PC-3 (cell line): ENCODE results near the gene ABHD1. TPM values are rescaled to one million over a fixed set of nuclear protein-coding genes. Genes with fewer than 3 reads are reported as not detected.

Source experiments
- ATAC-seq: fragments of 200-7000 bp; cut with Tn5 transposase; 2 replicates; pipeline ENCODE4 v1.9.1; 2020; ENCODE audit warnings: mild to moderate bottlenecking, moderate library complexity
- BruUV-seq: library from RNA; stranded (reverse); fragments of 400-500 nt; replicated peaks from 2 replicates; lab custom pipeline; 2021; lab: Mats Ljungman, UMichigan
- CTCF ChIA-PET: fragments of 300-600 bp; sonication (Branson Sonifier 250); formaldehyde crosslinking; loops from one replicate; lab custom pipeline; 2022; ENCODE audit warnings: antibody characterized with exemption; lab: Charles Lee
- POLR2A ChIA-PET: fragments of 300-600 bp; sonication (Branson Sonifier 250); formaldehyde crosslinking; loops from one replicate; lab custom pipeline; 2022; ENCODE audit warnings: antibody characterized with exemption; ENCODE audit not compliant: unreplicated experiment; lab: Charles Lee
- DNase-seq: peaks from one replicate; pipeline ENCODE4 v3.0.0-alpha.2; 2015
- H2AFZ ChIP-seq: fragments of 300-600 bp; sonication (generic); 2 replicates; pipeline ENCODE4 v1.6.0; 2016; ENCODE audit warnings: antibody characterized with exemption, low read length
- H3F3A ChIP-seq: fragments of 300-600 bp; sonication (generic); one replicate; pipeline ENCODE4 v1.6.0; 2017; ENCODE audit warnings: antibody characterized with exemption, low read length, control low read depth, mild to moderate bottlenecking; ENCODE audit not compliant: unreplicated experiment
- H3K27ac ChIP-seq: fragments of 300-600 bp; sonication (generic); 2 replicates; pipeline ENCODE4 v1.5.1; 2016; ENCODE audit warnings: mild to moderate bottlenecking, low read length
- H3K27me3 ChIP-seq: fragments of 300-600 bp; sonication (generic); 2 replicates; pipeline ENCODE4 v1.6.1; 2016; ENCODE audit warnings: low read length, mixed read lengths
- H3K36me3 ChIP-seq: fragments of 300-600 bp; sonication (generic); 2 replicates; pipeline ENCODE4 v1.6.1; 2016; ENCODE audit warnings: low read depth, mixed run types, low read length, mixed read lengths
- H3K4me1 ChIP-seq: fragments of 300-600 bp; sonication (generic); 2 replicates; pipeline ENCODE4 v1.5.1; 2016; ENCODE audit warnings: low read length; ENCODE audit not compliant: insufficient read depth
- H3K4me2 ChIP-seq: fragments of 300-600 bp; sonication (generic); 2 replicates; pipeline ENCODE4 v1.6.0; 2016; ENCODE audit warnings: low read length
- H3K4me3 ChIP-seq: fragments of 300-600 bp; sonication (generic); 2 replicates; pipeline ENCODE4 v1.5.1; 2016; ENCODE audit warnings: mild to moderate bottlenecking, low read length, mixed read lengths
- H3K79me2 ChIP-seq: fragments of 300-600 bp; sonication (generic); 2 replicates; pipeline ENCODE4 v1.6.1; 2017; ENCODE audit warnings: low read length, mixed read lengths
- H3K9ac ChIP-seq: fragments of 300-600 bp; sonication (generic); 2 replicates; pipeline ENCODE4 v1.6.0; 2016; ENCODE audit warnings: mild to moderate bottlenecking, low read length
- H3K9me2 ChIP-seq: fragments of 300-600 bp; sonication (generic); replicated peaks from 2 replicates; pipeline ENCODE4 v1.6.1; 2016; ENCODE audit warnings: mixed run types, low read length, mixed read lengths
- H3K9me3 ChIP-seq: fragments of 300-600 bp; sonication (generic); 2 replicates; pipeline ENCODE4 v1.6.1; 2016; ENCODE audit warnings: low read length, mixed read lengths
- H4K20me1 ChIP-seq: fragments of 300-600 bp; sonication (generic); 2 replicates; pipeline ENCODE4 v1.6.1; 2016; ENCODE audit warnings: low read length, mixed read lengths
- EZH2 ChIP-seq: fragments of 300-600 bp; sonication (generic); IDR thresholded peaks from one replicate; pipeline ENCODE4 v1.6.1; 2017; ENCODE audit warnings: antibody characterized with exemption, mild to moderate bottlenecking, low read length; ENCODE audit not compliant: unreplicated experiment
- EZH2phosphoT487 ChIP-seq: fragments of 300-600 bp; sonication (generic); IDR thresholded peaks from 2 replicates; pipeline ENCODE4 v1.6.1; 2018; ENCODE audit warnings: mild to moderate bottlenecking, antibody characterized with exemption, low read length, borderline replicate concordance
- intact Hi-C: fragments of 100-400 bp; cut with micrococcal nuclease; formaldehyde crosslinking; loops from 2 replicates; pipeline ENCODE4 v1.9.0; 2023
- total RNA-seq: library from RNA; depleted of rRNA; stranded (reverse); fragments of >200 nt; gene quantifications from 2 replicates; pipeline ENCODE4 v1.2.3, GENCODE V29; 2014
- TF ChIP-seq, protein P1 (sequence below): fragments of 300-600 bp; sonication (generic); conservative IDR thresholded peaks from 2 replicates; pipeline ENCODE4 v1.5.1; 2017; ENCODE audit warnings: antibody characterized with exemption, low read depth, mild to moderate bottlenecking, low read length

The ABHD1 gene
- total RNA-seq, 1 experiment from 2014 or later: 0.36 TPM

GRCh38 chr2:27164960-27165763, 41.5 kb downstream of the ABHD1 start:
- Histone ChIP-seq H3K9me3 (no peaks in the 10 kb centered on the region), H3K9ac (no peak overlapping the region), H4K20me1 (no peaks in the 10 kb centered on the region), H3K27ac (no peak overlapping the region), H3K4me1 (no peaks in the 10 kb centered on the region), H3K9me2 (no peaks in the 10 kb centered on the region), H3K4me3 (no peak overlapping the region), H3K36me3 (no peaks in the 10 kb centered on the region), H3K79me2 (no peaks in the 10 kb centered on the region), H2AFZ (no peak overlapping the region), H3K4me2 (no peak overlapping the region), H3F3A (no peaks in the 10 kb centered on the region), H3K27me3 (no peaks in the 10 kb centered on the region)
- BruUV-seq: no TSS peak
- no peak for DNase-seq
- TF ChIP-seq EZH2: no peak
- TF ChIP-seq, protein P1, sequence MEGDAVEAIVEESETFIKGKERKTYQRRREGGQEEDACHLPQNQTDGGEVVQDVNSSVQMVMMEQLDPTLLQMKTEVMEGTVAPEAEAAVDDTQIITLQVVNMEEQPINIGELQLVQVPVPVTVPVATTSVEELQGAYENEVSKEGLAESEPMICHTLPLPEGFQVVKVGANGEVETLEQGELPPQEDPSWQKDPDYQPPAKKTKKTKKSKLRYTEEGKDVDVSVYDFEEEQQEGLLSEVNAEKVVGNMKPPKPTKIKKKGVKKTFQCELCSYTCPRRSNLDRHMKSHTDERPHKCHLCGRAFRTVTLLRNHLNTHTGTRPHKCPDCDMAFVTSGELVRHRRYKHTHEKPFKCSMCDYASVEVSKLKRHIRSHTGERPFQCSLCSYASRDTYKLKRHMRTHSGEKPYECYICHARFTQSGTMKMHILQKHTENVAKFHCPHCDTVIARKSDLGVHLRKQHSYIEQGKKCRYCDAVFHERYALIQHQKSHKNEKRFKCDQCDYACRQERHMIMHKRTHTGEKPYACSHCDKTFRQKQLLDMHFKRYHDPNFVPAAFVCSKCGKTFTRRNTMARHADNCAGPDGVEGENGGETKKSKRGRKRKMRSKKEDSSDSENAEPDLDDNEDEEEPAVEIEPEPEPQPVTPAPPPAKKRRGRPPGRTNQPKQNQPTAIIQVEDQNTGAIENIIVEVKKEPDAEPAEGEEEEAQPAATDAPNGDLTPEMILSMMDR: no peak
- TF ChIP-seq EZH2phosphoT487: no peak
- no peak for ATAC-seq
- intact Hi-C loops: no loop called here
- POLR2A ChIA-PET: no interaction called here
- CTCF ChIA-PET: no interaction called here

- no peaks in the 10 kb centered on the region for H3F3A ChIP-seq
- no peaks in the 10 kb centered on the region for H3K4me1 ChIP-seq
- H3K27ac ChIP-seq: no peak overlapping the region
- no peaks in the 10 kb centered on the region for H3K9me3 ChIP-seq
- no peak for TF ChIP-seq EZH2
- TF ChIP-seq, protein P1: no peak
- TF ChIP-seq EZH2phosphoT487: no peak
- no peak overlapping the region for H3K4me3 ChIP-seq
- no TSS peak for BruUV-seq
- DNase-seq (no peak), ATAC-seq (peak; percentile 32)
- H4K20me1 ChIP-seq: no peaks in the 10 kb centered on the region
- H2AFZ ChIP-seq: peak overlapping the region; percentile 84; the same call in 1 of the 2 replicates
- H3K9me2 ChIP-seq: no peaks in the 10 kb centered on the region
- ChIA-PET CTCF (interaction anchor here (0.7 kb wide), 1 partner anchor 10 kb away, joined by 7 read pairs; no protein-coding TSS in a partner anchor), POLR2A (no interaction called here)
- no peaks in the 10 kb centered on the region for H3K79me2 ChIP-seq
- no peaks in the 10 kb centered on the region for H3K36me3 ChIP-seq
- H3K9ac ChIP-seq: no peak overlapping the region
- intact Hi-C loops: no loop called here
- H3K27me3 ChIP-seq: peaks cover 26% of the 10 kb centered on the region
- peak overlapping the region; percentile 78; the same call in 1 of the 2 replicates for H3K4me2 ChIP-seq
Observed at GRCh38 chr2:27170581-27171337, 47.1 kb downstream of the ABHD1 start.
